ENCODE data around the gene ATG16L1.

ATG16L1 gene

DNA sequence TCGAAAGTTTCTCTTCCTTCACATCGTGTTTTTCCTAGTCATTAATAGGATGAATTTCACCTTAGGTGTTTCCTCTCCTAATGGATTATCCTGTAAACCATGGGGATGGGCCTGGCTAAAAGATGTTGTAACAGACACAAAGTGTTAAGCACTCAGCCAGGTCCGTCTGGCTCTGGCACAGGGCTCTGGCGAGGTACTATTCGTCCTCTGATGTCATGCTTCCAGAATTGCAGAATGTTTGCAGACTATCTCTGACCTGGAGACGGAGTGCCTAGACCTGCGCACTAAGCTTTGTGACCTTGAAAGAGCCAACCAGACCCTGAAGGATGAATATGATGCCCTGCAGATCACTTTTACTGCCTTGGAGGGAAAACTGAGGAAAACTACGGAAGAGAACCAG is 13.2 kb downstream of the ATG16L1 start:
- H3K36me3 ChIP-seq (ENCODE audit: control insufficient read depth in 2 of 2, insufficient read depth in 1 of 2, low read length in 2 of 2): peaks cover 53 to 99% of the 10 kb centered on the region in 2 experiments
- no peaks in the 10 kb centered on the region for H3K4me1 ChIP-seq (ENCODE audit: control insufficient read depth, insufficient read depth, low read length)
- POLR2A ChIA-PET: no interaction called here
- H3K9me3 ChIP-seq (ENCODE audit: control insufficient read depth, insufficient read depth, low read depth, low read length): no peaks in the 10 kb centered on the region
- CTCF ChIA-PET: interaction anchor here (0.9 kb wide), 1 partner anchor 12 kb away, joined by 3 read pairs; no protein-coding TSS in a partner anchor
- no peak for TF ChIP-seq ZNF394 (tag by site-specific recombination; IDR thresholded peaks at IDR 0.05; ENCODE audit: borderline replicate concordance)
- H3K27ac ChIP-seq (ENCODE audit: extremely low read depth, low read depth, low read length): no peak overlapping the region
- no peak overlapping the region for H3K4me3 ChIP-seq (ENCODE audit: low read depth, low read length)

DNA sequence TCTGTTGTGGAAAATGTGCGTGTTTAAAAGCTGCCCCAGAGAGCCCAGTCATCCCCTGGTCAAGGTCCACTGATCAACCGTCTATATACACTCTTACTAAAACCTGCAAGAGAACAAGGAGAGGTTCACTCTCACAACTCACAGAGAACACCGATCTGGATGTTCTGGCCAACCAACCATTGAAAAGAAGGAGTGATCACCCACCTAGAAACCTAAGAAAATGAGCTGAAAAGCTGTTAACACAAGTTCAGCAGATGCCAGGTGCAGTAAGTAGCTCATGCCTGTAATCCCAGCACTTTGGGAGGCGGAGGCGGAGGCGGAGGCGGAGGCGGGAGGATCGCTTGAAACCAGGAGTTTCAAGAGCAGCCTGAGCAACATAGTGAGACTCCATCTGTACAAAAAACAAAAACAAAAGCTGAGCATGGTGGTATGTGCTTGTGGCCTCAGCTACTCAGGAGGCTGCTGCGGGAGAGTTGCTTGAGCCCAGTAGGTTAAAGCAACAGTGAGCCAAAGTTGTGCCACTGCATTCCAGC is 14.5 kb downstream of the ATG16L1 start:
- Histone ChIP-seq H3K27ac (ENCODE audit: extremely low read depth, low read depth, low read length) (no peak overlapping the region), H3K36me3 (ENCODE audit: control insufficient read depth in 2 of 2, insufficient read depth in 1 of 2, low read length in 2 of 2) (peaks cover 54 to 99% of the 10 kb centered on the region in 2 experiments), H3K4me1 (ENCODE audit: control insufficient read depth, insufficient read depth, low read length) (no peaks in the 10 kb centered on the region), H3K4me3 (ENCODE audit: low read depth, low read length) (no peak overlapping the region), H3K9me3 (ENCODE audit: control insufficient read depth, insufficient read depth, low read depth, low read length) (no peaks in the 10 kb centered on the region)
- ChIA-PET CTCF (no interaction called here), POLR2A (no interaction called here)
- no peak for TF ChIP-seq ZNF274 (IDR thresholded peaks at IDR 0.05; ENCODE audit: low read length)
- TF ChIP-seq ZNF274 (tag by site-specific recombination; IDR thresholded peaks at IDR 0.05; ENCODE audit: borderline replicate concordance): no peak
- TF ChIP-seq EGR2 (tag by site-specific recombination; IDR thresholded peaks at IDR 0.05; ENCODE audit: low read depth): peak; percentile 62; the same call in 1 of the 2 replicates
- TF ChIP-seq ZFHX2 (tag by site-specific recombination; conservative IDR thresholded peaks at IDR 0.05): peak; percentile 74

DNA sequence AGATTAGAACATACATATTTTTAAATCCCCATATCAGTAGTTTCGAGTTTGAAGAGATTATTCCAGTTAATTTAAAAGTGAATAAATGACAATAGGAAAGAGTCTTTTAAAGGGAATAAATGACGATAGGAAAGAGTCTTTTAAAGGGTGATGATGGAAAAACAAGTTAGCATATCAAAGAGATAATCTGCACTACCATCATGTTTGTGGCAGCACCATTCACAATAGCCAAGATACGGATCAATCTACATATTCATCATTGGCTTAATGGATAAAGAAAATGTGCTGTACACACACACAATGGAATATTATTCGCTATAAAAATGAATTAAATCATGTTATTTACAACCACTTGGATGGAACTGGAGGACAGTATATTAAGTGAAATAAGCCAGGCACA is 15.0 kb downstream of the ATG16L1 start:
- TF ChIP-seq TRIM28 (IDR thresholded peaks at IDR 0.05; ENCODE audit: borderline replicate concordance, low read length) (no peak), GLI4 (tag by site-specific recombination; IDR thresholded peaks at IDR 0.05) (no peak), ZNF664 (tag by site-specific recombination; IDR thresholded peaks at IDR 0.05) (no peak), ZNF48 (tag by site-specific recombination; IDR thresholded peaks at IDR 0.05) (no peak), ZFP37 (tag by site-specific recombination; IDR thresholded peaks at IDR 0.05) (no peak), ZSCAN23 (tag by site-specific recombination; IDR thresholded peaks at IDR 0.05) (no peak), ZNF792 (tag by site-specific recombination; IDR thresholded peaks at IDR 0.05) (no peak), IKZF3 (tag by site-specific recombination; IDR thresholded peaks at IDR 0.05) (no peak), KLF8 (tag by site-specific recombination; IDR thresholded peaks at IDR 0.05) (no peak)
- TF ChIP-seq, protein P1, sequence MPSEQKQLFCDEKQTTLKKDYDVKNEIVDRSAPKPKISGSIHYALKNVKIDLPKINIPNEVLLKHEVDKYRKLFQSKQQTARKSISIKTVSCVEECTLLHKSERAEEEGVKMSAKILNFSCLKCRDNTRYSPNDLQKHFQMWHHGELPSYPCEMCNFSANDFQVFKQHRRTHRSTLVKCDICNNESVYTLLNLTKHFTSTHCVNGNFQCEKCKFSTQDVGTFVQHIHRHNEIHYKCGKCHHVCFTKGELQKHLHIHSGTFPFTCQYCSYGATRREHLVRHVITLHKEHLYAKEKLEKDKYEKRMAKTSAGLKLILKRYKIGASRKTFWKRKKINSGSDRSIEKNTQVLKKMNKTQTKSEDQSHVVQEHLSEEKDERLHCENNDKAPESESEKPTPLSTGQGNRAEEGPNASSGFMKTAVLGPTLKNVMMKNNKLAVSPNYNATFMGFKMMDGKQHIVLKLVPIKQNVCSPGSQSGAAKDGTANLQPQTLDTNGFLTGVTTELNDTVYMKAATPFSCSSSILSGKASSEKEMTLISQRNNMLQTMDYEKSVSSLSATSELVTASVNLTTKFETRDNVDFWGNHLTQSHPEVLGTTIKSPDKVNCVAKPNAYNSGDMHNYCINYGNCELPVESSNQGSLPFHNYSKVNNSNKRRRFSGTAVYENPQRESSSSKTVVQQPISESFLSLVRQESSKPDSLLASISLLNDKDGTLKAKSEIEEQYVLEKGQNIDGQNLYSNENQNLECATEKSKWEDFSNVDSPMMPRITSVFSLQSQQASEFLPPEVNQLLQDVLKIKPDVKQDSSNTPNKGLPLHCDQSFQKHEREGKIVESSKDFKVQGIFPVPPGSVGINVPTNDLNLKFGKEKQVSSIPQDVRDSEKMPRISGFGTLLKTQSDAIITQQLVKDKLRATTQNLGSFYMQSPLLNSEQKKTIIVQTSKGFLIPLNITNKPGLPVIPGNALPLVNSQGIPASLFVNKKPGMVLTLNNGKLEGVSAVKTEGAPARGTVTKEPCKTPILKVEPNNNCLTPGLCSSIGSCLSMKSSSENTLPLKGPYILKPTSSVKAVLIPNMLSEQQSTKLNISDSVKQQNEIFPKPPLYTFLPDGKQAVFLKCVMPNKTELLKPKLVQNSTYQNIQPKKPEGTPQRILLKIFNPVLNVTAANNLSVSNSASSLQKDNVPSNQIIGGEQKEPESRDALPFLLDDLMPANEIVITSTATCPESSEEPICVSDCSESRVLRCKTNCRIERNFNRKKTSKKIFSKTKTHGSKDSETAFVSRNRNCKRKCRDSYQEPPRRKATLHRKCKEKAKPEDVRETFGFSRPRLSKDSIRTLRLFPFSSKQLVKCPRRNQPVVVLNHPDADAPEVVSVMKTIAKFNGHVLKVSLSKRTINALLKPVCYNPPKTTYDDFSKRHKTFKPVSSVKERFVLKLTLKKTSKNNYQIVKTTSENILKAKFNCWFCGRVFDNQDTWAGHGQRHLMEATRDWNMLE (tag by site-specific recombination; conservative IDR thresholded peaks at IDR 0.05; ENCODE audit: low read depth): no peak
- no peaks in the 10 kb centered on the region for H3K4me1 ChIP-seq (ENCODE audit: control insufficient read depth, insufficient read depth, low read length)
- H3K36me3 ChIP-seq (ENCODE audit: control insufficient read depth in 2 of 2, insufficient read depth in 1 of 2, low read length in 2 of 2): peaks cover 50 to 96% of the 10 kb centered on the region in 2 experiments
- no peaks in the 10 kb centered on the region for H3K9me3 ChIP-seq (ENCODE audit: control insufficient read depth, insufficient read depth, low read depth, low read length)
- H3K27ac ChIP-seq (ENCODE audit: extremely low read depth, low read depth, low read length): no peak overlapping the region
- no peak overlapping the region for H3K4me3 ChIP-seq (ENCODE audit: low read depth, low read length)
- ChIA-PET POLR2A (no interaction called here), CTCF (no interaction called here)

Data from HEK293 (cell line).